Measurements from ENCODE around the gene TBXAS1. TPM values are rescaled to one million over a fixed set of nuclear protein-coding genes. Genes with fewer than 3 reads are reported as not detected.

Gene TBXAS1
- polyA plus RNA-seq, 1 donor from 2014 or later = 0.93 TPM

DNA sequence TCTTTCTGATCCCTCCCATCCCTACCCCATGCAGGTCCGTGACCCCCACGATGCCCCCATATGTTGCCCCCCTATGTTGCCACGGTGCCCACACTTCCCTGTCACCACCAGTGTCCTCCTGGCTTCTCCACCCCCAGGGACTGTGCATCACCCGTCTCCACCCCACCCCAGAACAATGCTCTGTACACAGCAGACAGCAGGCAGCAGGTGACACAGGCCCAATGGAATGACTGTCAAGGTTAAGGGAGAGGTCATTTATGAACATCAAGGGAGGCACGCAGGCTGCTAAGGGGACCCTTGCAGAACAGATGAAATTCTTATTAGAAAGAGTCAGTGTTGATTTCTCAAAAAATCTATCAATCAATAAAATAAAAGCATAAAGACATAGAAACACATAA is 162.2 kb downstream of the TBXAS1 start:
- no peaks in the 10 kb centered on the region for H3F3A ChIP-seq (ENCODE audit: insufficient read depth, low read length, poor library complexity, severe bottlenecking)
- H3K4me2 ChIP-seq (ENCODE audit: low read length) = no peak overlapping the region
- H3K27ac ChIP-seq (ENCODE audit: low read length) = no peak overlapping the region
- no peak overlapping the region for H2AFZ ChIP-seq (ENCODE audit: low read depth, low read length)
- no peaks in the 10 kb centered on the region for H3K36me3 ChIP-seq (ENCODE audit: insufficient read depth, low read length)
- H3K9me2 ChIP-seq (ENCODE audit: insufficient read depth, low read length) = no peaks in the 10 kb centered on the region
- H3K4me3 ChIP-seq (ENCODE audit: low read length) = no peak overlapping the region
- TF ChIP-seq RAD21 (conservative IDR thresholded peaks at IDR 0.05) (no peak), POLR2AphosphoS5 (IDR thresholded peaks at IDR 0.05) (no peak), TAF1 (IDR thresholded peaks at IDR 0.05; ENCODE audit: low read depth) (no peak), MXI1 (conservative IDR thresholded peaks at IDR 0.05; ENCODE audit: poor library complexity, severe bottlenecking) (no peak), SMC3 (conservative IDR thresholded peaks at IDR 0.05; ENCODE audit: poor library complexity) (no peak), EZH2 (IDR thresholded peaks at IDR 0.05; ENCODE audit: borderline replicate concordance, insufficient read depth, low read length, poor library complexity, severe bottlenecking) (no peak), EP300 (conservative IDR thresholded peaks at IDR 0.05; ENCODE audit: poor library complexity, severe bottlenecking) (no peak)
- TF ChIP-seq, protein P1, sequence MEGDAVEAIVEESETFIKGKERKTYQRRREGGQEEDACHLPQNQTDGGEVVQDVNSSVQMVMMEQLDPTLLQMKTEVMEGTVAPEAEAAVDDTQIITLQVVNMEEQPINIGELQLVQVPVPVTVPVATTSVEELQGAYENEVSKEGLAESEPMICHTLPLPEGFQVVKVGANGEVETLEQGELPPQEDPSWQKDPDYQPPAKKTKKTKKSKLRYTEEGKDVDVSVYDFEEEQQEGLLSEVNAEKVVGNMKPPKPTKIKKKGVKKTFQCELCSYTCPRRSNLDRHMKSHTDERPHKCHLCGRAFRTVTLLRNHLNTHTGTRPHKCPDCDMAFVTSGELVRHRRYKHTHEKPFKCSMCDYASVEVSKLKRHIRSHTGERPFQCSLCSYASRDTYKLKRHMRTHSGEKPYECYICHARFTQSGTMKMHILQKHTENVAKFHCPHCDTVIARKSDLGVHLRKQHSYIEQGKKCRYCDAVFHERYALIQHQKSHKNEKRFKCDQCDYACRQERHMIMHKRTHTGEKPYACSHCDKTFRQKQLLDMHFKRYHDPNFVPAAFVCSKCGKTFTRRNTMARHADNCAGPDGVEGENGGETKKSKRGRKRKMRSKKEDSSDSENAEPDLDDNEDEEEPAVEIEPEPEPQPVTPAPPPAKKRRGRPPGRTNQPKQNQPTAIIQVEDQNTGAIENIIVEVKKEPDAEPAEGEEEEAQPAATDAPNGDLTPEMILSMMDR (IDR thresholded peaks at IDR 0.05; ENCODE audit: poor library complexity, severe bottlenecking) = no peak
- TF ChIP-seq, protein P2, sequence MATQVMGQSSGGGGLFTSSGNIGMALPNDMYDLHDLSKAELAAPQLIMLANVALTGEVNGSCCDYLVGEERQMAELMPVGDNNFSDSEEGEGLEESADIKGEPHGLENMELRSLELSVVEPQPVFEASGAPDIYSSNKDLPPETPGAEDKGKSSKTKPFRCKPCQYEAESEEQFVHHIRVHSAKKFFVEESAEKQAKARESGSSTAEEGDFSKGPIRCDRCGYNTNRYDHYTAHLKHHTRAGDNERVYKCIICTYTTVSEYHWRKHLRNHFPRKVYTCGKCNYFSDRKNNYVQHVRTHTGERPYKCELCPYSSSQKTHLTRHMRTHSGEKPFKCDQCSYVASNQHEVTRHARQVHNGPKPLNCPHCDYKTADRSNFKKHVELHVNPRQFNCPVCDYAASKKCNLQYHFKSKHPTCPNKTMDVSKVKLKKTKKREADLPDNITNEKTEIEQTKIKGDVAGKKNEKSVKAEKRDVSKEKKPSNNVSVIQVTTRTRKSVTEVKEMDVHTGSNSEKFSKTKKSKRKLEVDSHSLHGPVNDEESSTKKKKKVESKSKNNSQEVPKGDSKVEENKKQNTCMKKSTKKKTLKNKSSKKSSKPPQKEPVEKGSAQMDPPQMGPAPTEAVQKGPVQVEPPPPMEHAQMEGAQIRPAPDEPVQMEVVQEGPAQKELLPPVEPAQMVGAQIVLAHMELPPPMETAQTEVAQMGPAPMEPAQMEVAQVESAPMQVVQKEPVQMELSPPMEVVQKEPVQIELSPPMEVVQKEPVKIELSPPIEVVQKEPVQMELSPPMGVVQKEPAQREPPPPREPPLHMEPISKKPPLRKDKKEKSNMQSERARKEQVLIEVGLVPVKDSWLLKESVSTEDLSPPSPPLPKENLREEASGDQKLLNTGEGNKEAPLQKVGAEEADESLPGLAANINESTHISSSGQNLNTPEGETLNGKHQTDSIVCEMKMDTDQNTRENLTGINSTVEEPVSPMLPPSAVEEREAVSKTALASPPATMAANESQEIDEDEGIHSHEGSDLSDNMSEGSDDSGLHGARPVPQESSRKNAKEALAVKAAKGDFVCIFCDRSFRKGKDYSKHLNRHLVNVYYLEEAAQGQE (IDR thresholded peaks at IDR 0.05; ENCODE audit: borderline replicate concordance) = no peak
- H3K9me3 ChIP-seq (ENCODE audit: low read length) = no peaks in the 10 kb centered on the region
- H3K27me3 ChIP-seq (ENCODE audit: insufficient read depth, low read depth, low read length) = no peaks in the 10 kb centered on the region
- no peak overlapping the region for H3K9ac ChIP-seq (ENCODE audit: low read length)
- no peaks in the 10 kb centered on the region for H4K20me1 ChIP-seq (ENCODE audit: insufficient read depth)
- no peaks in the 10 kb centered on the region for H3K79me2 ChIP-seq (replicated peaks; ENCODE audit: insufficient read depth, low read length)

DNA sequence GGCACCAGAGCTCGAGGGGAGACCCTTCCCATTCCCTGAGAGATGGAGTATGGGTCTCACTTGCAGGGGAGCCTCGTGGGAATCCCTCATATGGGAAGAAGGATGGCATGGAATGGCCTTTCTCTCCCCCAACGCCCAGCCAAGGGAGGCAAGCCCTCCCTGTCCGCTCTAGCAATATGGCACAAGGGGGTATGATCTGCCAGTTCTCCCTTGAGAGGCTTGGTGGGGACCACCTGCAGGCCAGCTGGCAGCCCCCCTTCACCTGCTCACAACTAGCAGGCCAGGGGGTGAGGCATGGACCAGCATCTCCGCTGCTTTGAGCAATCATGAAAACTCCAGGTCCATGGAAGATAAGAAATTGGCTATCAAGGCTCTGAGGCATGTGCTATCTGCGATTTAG is 162.8 kb downstream of the TBXAS1 start:
- Histone ChIP-seq H3F3A (ENCODE audit: insufficient read depth, low read length, poor library complexity, severe bottlenecking) (no peaks in the 10 kb centered on the region), H3K27ac (ENCODE audit: low read length) (no peak overlapping the region), H3K4me3 (ENCODE audit: low read length) (no peak overlapping the region), H3K9ac (ENCODE audit: low read length) (no peak overlapping the region), H4K20me1 (ENCODE audit: insufficient read depth) (no peaks in the 10 kb centered on the region), H3K36me3 (ENCODE audit: insufficient read depth, low read length) (no peaks in the 10 kb centered on the region), H3K79me2 (replicated peaks; ENCODE audit: insufficient read depth, low read length) (no peaks in the 10 kb centered on the region), H3K9me3 (ENCODE audit: low read length) (no peaks in the 10 kb centered on the region), H2AFZ (ENCODE audit: low read depth, low read length) (no peak overlapping the region), H3K9me2 (ENCODE audit: insufficient read depth, low read length) (no peaks in the 10 kb centered on the region), H3K27me3 (ENCODE audit: insufficient read depth, low read depth, low read length) (no peaks in the 10 kb centered on the region), H3K4me2 (ENCODE audit: low read length) (no peak overlapping the region)
- no peak for TF ChIP-seq EZH2 (IDR thresholded peaks at IDR 0.05; ENCODE audit: borderline replicate concordance, insufficient read depth, low read length, poor library complexity, severe bottlenecking)
- no peak for TF ChIP-seq MXI1 (conservative IDR thresholded peaks at IDR 0.05; ENCODE audit: poor library complexity, severe bottlenecking)
- TF ChIP-seq RAD21 (conservative IDR thresholded peaks at IDR 0.05) = no peak
- TF ChIP-seq, protein P2 (IDR thresholded peaks at IDR 0.05; ENCODE audit: borderline replicate concordance) = no peak
- no peak for TF ChIP-seq EP300 (conservative IDR thresholded peaks at IDR 0.05; ENCODE audit: poor library complexity, severe bottlenecking)
- no peak for TF ChIP-seq SMC3 (conservative IDR thresholded peaks at IDR 0.05; ENCODE audit: poor library complexity)
- TF ChIP-seq TAF1 (IDR thresholded peaks at IDR 0.05; ENCODE audit: low read depth) = no peak
- TF ChIP-seq POLR2AphosphoS5 (IDR thresholded peaks at IDR 0.05) = no peak
- TF ChIP-seq, protein P1 (IDR thresholded peaks at IDR 0.05; ENCODE audit: poor library complexity, severe bottlenecking) = no peak

Data from neural cell (in vitro differentiated cells).